Uterus (tissue), 4 donors: ENCODE data around the gene STK33. TPM values are rescaled to one million over a fixed set of nuclear protein-coding genes. Genes with fewer than 3 reads are reported as not detected.

Experiments
- DNase-seq, 2 donors: peaks; one replicate each; pipeline ENCODE4 v3.0.0-alpha.2; 2019 to 2020
- H3K27ac ChIP-seq, 2 donors: fragments of 200-600 bp; sonication (generic); 1 replicate in 1 of 2; 2 replicates in 1 of 2; pipeline ENCODE4 v1.5.1; 2016 to 2018
- H3K27me3 ChIP-seq, 2 donors: fragments of 200-600 bp; sonication (generic); one replicate each; pipeline ENCODE4 v1.5.1; 2018 to 2019; ENCODE audit warnings: control low read depth in 1 of 2
- H3K36me3 ChIP-seq, 2 donors: fragments of 200-600 bp; sonication (generic); one replicate each; pipeline ENCODE4 v1.5.1; 2019; ENCODE audit warnings: control low read depth in 1 of 2
- H3K4me1 ChIP-seq, 2 donors: fragments of 200-600 bp; sonication (generic); one replicate each; pipeline ENCODE4 v1.5.1; 2018 to 2019; ENCODE audit warnings: control low read depth in 1 of 2
- H3K4me3 ChIP-seq, 2 donors: fragments of 200-600 bp; sonication (generic); 1 replicate in 1 of 2; 2 replicates in 1 of 2; pipeline ENCODE4 v1.5.1; 2018 to 2019; ENCODE audit warnings: mild to moderate bottlenecking in 1 of 2
- H3K9me3 ChIP-seq, 2 donors: fragments of 200-600 bp; sonication (generic); one replicate each; pipeline ENCODE4 v1.5.1; 2019; ENCODE audit warnings: control low read depth in 1 of 2
- POLR2A ChIP-seq, 2 donors: fragments of 450-650 bp; IDR thresholded peaks; one replicate each; pipeline ENCODE4 v1.6.1; 2016; ENCODE audit warnings: antibody characterized with exemption in 2 of 2, mild to moderate bottlenecking in 1 of 2, moderate library complexity in 1 of 2
- intact Hi-C: fragments of 100-400 bp; cut with DNase I; formaldehyde crosslinking; loops from one replicate; pipeline ENCODE4 v1.15.1; 2023; ENCODE audit warnings: low total_unique reads
- total RNA-seq, 4 donors: library from RNA; depleted of rRNA in 3 of 4; stranded (reverse); fragments of >200 nt in 3 of 4; gene quantifications; one replicate each; pipeline versions ENCODE4 v1.1.0 to v1.2.4, GENCODE V29; 2014 to 2023
- TF ChIP-seq, protein P1 (sequence below), 4 experiments: fragments of 200-600 bp in 2 of 4; fragments of 450-650 bp in 2 of 4; sonication (generic) in 2 of 4; IDR thresholded peaks; one replicate each; pipeline ENCODE4 v1.5.1; 2016 to 2019; ENCODE audit warnings: antibody characterized with exemption in 4 of 4, mild to moderate bottlenecking in 2 of 4, moderate library complexity in 1 of 4
- donor health status: DM: yes; HTN: yes; CAD: no.

Gene STK33
- total RNA-seq, 4 donors from 2014 or later: 12.4 to 30.7 (median 30.2) TPM

DNA sequence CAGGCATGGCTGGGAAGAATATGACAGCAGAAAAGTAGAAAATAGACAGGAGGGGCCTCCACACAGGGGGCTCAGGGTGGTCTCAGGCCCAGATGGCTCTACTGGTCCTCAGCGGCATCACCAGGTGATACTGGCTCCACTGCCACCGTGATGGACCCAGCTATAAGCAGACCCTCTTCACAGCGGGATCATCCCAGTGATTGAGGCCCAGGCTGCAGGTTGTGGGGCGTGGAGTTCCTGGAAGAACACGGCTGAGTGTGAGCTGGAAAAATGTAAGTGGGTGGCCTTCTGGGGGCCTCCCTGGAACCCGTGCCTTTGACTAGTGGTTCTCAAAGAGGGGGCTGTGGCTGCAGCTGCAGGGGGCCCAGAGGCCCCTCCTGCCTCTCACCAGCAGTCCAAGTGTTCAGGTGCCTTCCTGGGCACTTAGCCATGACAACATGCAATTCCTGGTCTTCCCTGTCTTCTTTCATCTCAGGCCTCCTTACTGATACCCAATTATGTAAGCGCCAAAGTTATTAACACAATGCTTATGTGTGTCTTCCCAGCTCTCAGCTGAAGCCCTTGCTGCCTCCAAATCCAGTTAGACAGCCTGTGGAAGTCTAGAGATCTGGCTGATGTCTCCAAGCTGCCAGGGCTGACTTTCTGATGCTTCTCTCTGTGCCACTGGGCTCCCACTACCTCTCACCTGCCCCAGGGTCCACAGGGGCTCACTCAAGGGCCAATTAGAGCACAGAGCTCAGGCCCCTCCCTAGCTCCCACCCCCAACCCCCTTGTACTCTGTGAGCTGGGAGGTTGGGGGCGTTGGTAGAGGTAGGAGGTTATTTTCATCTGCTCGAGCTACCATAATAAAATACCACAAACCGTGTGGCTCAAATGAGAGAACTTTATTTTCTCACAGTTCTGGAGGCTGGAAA is 220.3 kb downstream of the STK33 start:
- intact Hi-C loops: no loop called here
- Histone ChIP-seq H3K27me3 (no peaks in the 10 kb centered on the region), H3K4me1 (no peaks in the 10 kb centered on the region), H3K27ac (no peak overlapping the region), H3K36me3 (no peaks in the 10 kb centered on the region), H3K4me3 (no peak overlapping the region), H3K9me3 (no peaks in the 10 kb centered on the region)
- no peak for TF ChIP-seq POLR2A (IDR thresholded peaks at IDR 0.05)
- TF ChIP-seq, protein P1, sequence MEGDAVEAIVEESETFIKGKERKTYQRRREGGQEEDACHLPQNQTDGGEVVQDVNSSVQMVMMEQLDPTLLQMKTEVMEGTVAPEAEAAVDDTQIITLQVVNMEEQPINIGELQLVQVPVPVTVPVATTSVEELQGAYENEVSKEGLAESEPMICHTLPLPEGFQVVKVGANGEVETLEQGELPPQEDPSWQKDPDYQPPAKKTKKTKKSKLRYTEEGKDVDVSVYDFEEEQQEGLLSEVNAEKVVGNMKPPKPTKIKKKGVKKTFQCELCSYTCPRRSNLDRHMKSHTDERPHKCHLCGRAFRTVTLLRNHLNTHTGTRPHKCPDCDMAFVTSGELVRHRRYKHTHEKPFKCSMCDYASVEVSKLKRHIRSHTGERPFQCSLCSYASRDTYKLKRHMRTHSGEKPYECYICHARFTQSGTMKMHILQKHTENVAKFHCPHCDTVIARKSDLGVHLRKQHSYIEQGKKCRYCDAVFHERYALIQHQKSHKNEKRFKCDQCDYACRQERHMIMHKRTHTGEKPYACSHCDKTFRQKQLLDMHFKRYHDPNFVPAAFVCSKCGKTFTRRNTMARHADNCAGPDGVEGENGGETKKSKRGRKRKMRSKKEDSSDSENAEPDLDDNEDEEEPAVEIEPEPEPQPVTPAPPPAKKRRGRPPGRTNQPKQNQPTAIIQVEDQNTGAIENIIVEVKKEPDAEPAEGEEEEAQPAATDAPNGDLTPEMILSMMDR (IDR thresholded peaks at IDR 0.05): no peak
- DNase-seq: no peak

DNA sequence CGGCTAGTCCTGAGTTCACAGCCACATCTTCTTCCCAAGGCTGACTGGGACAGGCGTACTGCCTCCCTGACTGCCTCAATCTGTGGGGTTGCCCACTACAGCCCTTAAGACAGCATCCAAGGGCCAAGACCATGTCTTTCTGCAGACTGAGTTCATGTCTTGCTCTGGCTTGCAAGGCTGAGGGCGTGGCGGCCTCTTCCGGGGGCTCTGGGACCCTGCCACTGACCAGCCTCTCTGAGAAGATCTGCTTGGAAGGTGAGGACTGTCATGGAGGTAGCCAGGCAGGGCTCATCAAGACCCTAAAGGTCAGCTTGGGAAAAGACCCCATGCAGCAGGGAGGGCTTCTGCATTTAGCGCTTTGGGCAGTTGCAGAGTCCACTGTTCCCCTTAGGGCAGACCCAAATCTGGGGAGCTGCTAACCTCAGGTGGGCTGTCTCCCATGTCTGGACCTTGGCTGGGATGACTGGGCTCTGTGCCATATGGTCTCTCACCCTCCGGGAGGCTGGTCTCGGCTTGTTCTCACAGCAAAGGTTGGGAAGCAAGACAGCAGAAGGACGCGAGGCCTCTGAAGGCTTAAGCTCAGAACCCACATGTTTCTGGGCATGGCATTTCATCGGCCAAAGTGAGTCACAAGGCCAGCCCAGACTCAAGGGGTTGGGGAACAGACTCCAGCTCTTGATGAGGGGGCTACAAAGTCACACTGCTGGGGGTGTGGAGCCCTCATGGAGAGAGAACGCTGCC is 221.2 kb downstream of the STK33 start:
- no peak for DNase-seq
- H3K9me3 ChIP-seq: no peaks in the 10 kb centered on the region
- H3K27me3 ChIP-seq: no peaks in the 10 kb centered on the region
- intact Hi-C loops: no loop called here
- H3K4me1 ChIP-seq: no peaks in the 10 kb centered on the region
- no peak for TF ChIP-seq POLR2A (IDR thresholded peaks at IDR 0.05)
- TF ChIP-seq, protein P1 (IDR thresholded peaks at IDR 0.05): no peak
- no peak overlapping the region for H3K4me3 ChIP-seq
- H3K27ac ChIP-seq: no peak overlapping the region
- H3K36me3 ChIP-seq: no peaks in the 10 kb centered on the region

DNA sequence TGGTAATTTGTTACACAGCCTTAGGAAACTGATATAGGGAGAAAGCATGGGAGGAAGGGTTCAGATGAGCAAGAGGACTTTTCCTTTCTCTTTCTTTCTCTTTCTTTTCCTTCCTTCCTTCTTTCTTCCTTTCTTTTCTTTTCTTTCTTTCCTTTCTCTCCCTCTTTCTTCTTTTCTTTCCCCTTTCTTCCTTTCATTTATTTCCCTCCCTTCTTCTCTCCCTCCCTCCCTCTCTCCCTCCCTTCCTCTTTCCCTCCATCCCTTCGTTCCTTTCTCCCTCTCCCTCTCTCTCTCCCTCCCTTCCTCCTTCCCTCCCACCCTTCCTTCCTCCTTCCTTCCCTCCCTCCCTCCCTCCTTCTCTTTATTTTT is 222.5 kb downstream of the STK33 start:
- TF ChIP-seq, protein P1 (IDR thresholded peaks at IDR 0.05): no peak
- no peak for TF ChIP-seq POLR2A (IDR thresholded peaks at IDR 0.05)
- H3K27me3 ChIP-seq: no peaks in the 10 kb centered on the region
- no peak overlapping the region for H3K27ac ChIP-seq
- H3K4me1 ChIP-seq: no peaks in the 10 kb centered on the region
- DNase-seq: no peak
- intact Hi-C loops: no loop called here
- H3K9me3 ChIP-seq: no peaks in the 10 kb centered on the region
- H3K4me3 ChIP-seq: no peak overlapping the region
- no peaks in the 10 kb centered on the region for H3K36me3 ChIP-seq

DNA sequence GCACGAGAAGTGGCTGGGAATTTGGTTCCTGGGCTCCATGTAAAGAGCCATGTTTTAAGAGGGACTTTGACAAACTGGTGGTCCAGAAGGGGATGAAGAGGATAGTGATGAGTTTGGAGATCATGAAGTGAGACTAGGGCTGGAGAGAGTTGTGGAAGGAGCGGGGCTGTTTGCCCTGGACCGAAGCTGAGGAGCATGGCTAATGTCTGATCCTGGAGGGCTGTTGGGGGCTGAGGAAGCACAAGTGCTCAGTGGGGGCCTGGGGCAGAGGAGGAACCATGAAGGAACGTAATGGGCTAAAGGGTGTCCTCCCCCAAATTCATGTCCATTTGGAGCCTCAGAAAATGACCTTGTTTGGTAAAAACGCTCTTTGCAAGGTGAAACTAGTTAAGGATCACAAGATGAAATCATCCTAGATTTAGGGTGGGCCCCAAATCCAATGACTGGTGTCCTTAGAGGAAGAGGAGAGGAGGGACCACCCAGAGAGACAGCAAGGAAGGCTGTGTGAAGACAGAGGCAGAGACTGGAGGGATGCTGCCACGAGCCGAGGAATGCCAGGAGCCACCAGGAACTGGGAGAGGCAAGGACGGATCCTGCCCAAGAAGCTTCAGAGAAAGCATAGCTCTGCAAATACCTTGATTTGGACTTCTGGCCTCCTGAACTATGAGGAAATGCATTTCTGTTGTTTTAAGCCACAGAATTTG is 223.1 kb downstream of the STK33 start:
- H3K27me3 ChIP-seq: no peaks in the 10 kb centered on the region
- no peaks in the 10 kb centered on the region for H3K36me3 ChIP-seq
- TF ChIP-seq, protein P1 (IDR thresholded peaks at IDR 0.05): no peak
- no peak for TF ChIP-seq POLR2A (IDR thresholded peaks at IDR 0.05)
- no peaks in the 10 kb centered on the region for H3K9me3 ChIP-seq
- DNase-seq: peak in 1 of 2 donors; percentile 2
- no peak overlapping the region for H3K27ac ChIP-seq
- intact Hi-C loops: no loop called here
- no peak overlapping the region for H3K4me3 ChIP-seq
- no peaks in the 10 kb centered on the region for H3K4me1 ChIP-seq
